HepG2 (cell line): ENCODE measurements around the gene NUSAP1. TPM values are rescaled to one million over a fixed set of nuclear protein-coding genes. Genes with fewer than 3 reads are reported as not detected.

Experiments used
- ATAC-seq: fragments of 200-7000 bp; cut with Tn5 transposase; 3 replicates; pipeline ENCODE4 v1.9.1; 2020; ENCODE audit warnings: mild to moderate bottlenecking, moderate library complexity
- BruUV-seq: library from RNA; stranded (reverse); fragments of 400-500 nt; replicated peaks from 2 replicates; lab custom pipeline; 2021; lab: Mats Ljungman, UMichigan
- CTCF ChIA-PET: fragments of 300-600 bp; formaldehyde crosslinking; extraction: SDS; loops from one replicate; lab custom pipeline; 2021; ENCODE audit warnings: low total read pairs, inconsistent platforms, low intra/inter-chr PET ratio; lab: Yijun Ruan, JAX
- POLR2A ChIA-PET: fragments of 350-600 bp; sonication (Branson Sonifier 250); formaldehyde crosslinking; loops from one replicate; lab custom pipeline; 2020; ENCODE audit warnings: antibody characterized with exemption, inconsistent platforms; lab: Yijun Ruan, JAX
- DNase-seq: peaks from one replicate; pipeline ENCODE4 v3.0.0-alpha.2; 2015; ENCODE audit warnings: low spot score
- FAIRE-seq: peaks from 3 replicates; lab custom pipeline; 2011; peaks lifted over from hg19 to GRCh38; lab: Jason Lieb, UNC
- H2AFZ ChIP-seq: one replicate; pipeline ENCODE4 v1.6.1; 2011; ENCODE audit warnings: low read length, inconsistent platforms
- H3K27ac ChIP-seq: fragments of 300-600 bp; 3 replicates; pipeline ENCODE4 v1.8.0; 2011; ENCODE audit warnings: mixed run types, mild to moderate bottlenecking, mixed read lengths, low read length, inconsistent platforms; ENCODE audit not compliant: insufficient read depth; ENCODE audit errors: extremely low read length
- H3K27me3 ChIP-seq, 2 experiments: fragments of 200-600 bp in 1 of 2; 2 replicates in 1 of 2; 3 replicates in 1 of 2; pipeline versions ENCODE4 v1.6.0 to v1.8.0; 2011; ENCODE audit warnings: low read length in 2 of 2, mild to moderate bottlenecking in 2 of 2, moderate library complexity in 2 of 2, inconsistent platforms in 1 of 2; ENCODE audit not compliant: insufficient read depth in 2 of 2, control insufficient read depth in 1 of 2
- H3K36me3 ChIP-seq, 2 experiments: fragments of 200-600 bp in 1 of 2; replicated peaks in 1 of 2; 2 replicates in 1 of 2; 3 replicates in 1 of 2; pipeline versions ENCODE4 v1.5.1 to v1.8.0; 2011; ENCODE audit warnings: low read length in 2 of 2, inconsistent platforms in 1 of 2; ENCODE audit not compliant: insufficient read depth in 2 of 2, control insufficient read depth in 1 of 2
- H3K4me1 ChIP-seq: 2 replicates; pipeline ENCODE4 v1.5.1; 2012; ENCODE audit warnings: low read length, inconsistent platforms; ENCODE audit not compliant: insufficient read depth
- H3K4me2 ChIP-seq: 2 replicates; pipeline ENCODE4 v1.6.0; 2011; ENCODE audit warnings: low read depth, low read length, inconsistent platforms
- H3K4me3 ChIP-seq, 3 experiments: fragments of 200-600 bp in 1 of 3; sonication (generic), shearing (Covaris generic) in 1 of 3; replicated peaks in 1 of 3; 2 replicates each; pipeline ENCODE4 v1.5.1; 2011 to 2016; ENCODE audit warnings: low read length in 3 of 3, inconsistent platforms in 2 of 3, low read depth in 2 of 3, mild to moderate bottlenecking in 2 of 3, control low read depth in 1 of 3, mixed read lengths in 1 of 3; ENCODE audit not compliant: insufficient read depth in 1 of 3
- H3K79me2 ChIP-seq: one replicate; pipeline ENCODE4 v1.6.1; 2011; ENCODE audit warnings: low read length, inconsistent platforms; ENCODE audit not compliant: insufficient read depth
- H3K9ac ChIP-seq: 2 replicates; pipeline ENCODE4 v1.6.0; 2011; ENCODE audit warnings: mild to moderate bottlenecking, low read depth, low read length, inconsistent platforms; ENCODE audit not compliant: insufficient read depth
- H3K9me3 ChIP-seq: 2 replicates; pipeline ENCODE4 v1.5.1; 2012; ENCODE audit warnings: mild to moderate bottlenecking, low read length
- H4K20me1 ChIP-seq: 2 replicates; pipeline ENCODE4 v1.6.0; 2011; ENCODE audit warnings: inconsistent platforms, mild to moderate bottlenecking, low read length, moderate library complexity; ENCODE audit not compliant: insufficient read depth
- IKZF1 ChIP-seq: fragments of 450-650 bp; IDR thresholded peaks from 2 replicates; pipeline ENCODE4 v1.7.1; 2016
- PHF5A ChIP-seq: IDR thresholded peaks from one replicate; pipeline ENCODE4 v1.6.1; 2018; ENCODE audit warnings: low read depth, missing genetic modification reagents; ENCODE audit not compliant: unreplicated experiment
- RAD51 ChIP-seq: fragments of 450-650 bp; IDR thresholded peaks from 2 replicates; pipeline ENCODE4 v1.6.1; 2016; ENCODE audit warnings: borderline replicate concordance
- TCF7L2 ChIP-seq: IDR thresholded peaks from 2 replicates; pipeline ENCODE4 v1.6.1; 2011; ENCODE audit warnings: mild to moderate bottlenecking, low read depth, low read length, moderate library complexity
- ZBTB38 ChIP-seq: sonication (generic); formaldehyde crosslinking; IDR thresholded peaks from 2 replicates; pipeline ENCODE4 v1.5.1; 2020; ENCODE audit warnings: mild to moderate bottlenecking, missing genetic modification reagents
- ZNF274 ChIP-seq: sonication (generic); formaldehyde crosslinking; IDR thresholded peaks from 2 replicates; pipeline ENCODE4 v1.5.1; 2020; ENCODE audit warnings: mild to moderate bottlenecking, missing genetic modification reagents
- WGBS: methylation state at CpG from one replicate; pipeline ENCODE4 v1.1.6; 2017; ENCODE audit warnings: low lambda C conversion rate; 5-methylcytosine and 5-hydroxymethylcytosine counted together
- in situ Hi-C: cut with HindIII; loops from 2 replicates; pipeline ENCODE4 v1.10.0; 2017; ENCODE audit warnings: low pct_unique_long_range_greater_than_20kb; ENCODE audit not compliant: extremely low pct_ligation_motif_present
- intact Hi-C: fragments of 100-400 bp; cut with micrococcal nuclease; formaldehyde crosslinking; loops from one replicate; pipeline ENCODE4 v1.10.0; 2022; ENCODE audit not compliant: unreplicated experiment
- polyA plus RNA-seq, 8 experiments: library from polyadenylated mRNA; depleted of rRNA in 3 of 8; stranded (reverse) in 7 of 8; unstranded in 1 of 8; fragments of >200 nt; fragmentation: Illumina TruSeq in 4 of 8; extraction: Trizol in 4 of 8; gene quantifications; 2 replicates each; pipeline versions ENCODE4 v1.2.1 to v1.2.3, GENCODE V29; 2011 to 2016; ENCODE audit warnings: low read depth in 4 of 8, missing spikeins in 1 of 8, mixed read lengths in 1 of 8; ENCODE audit not compliant: insufficient read depth in 1 of 8
- total RNA-seq, 5 experiments: library from RNA; depleted of rRNA; stranded (reverse); fragments of >200 nt; fragmentation: Illumina TruSeq; extraction: Trizol; gene quantifications; 2 replicates each; pipeline ENCODE4 v1.2.3, GENCODE V29; 2016; ENCODE audit warnings: low read depth in 1 of 5
- TF ChIP-seq, protein P1 (sequence below): sonication (generic); formaldehyde crosslinking; IDR thresholded peaks from 2 replicates; pipeline ENCODE4 v1.8.0; 2022; ENCODE audit warnings: missing genetic modification reagents, mild to moderate bottlenecking, moderate library complexity, borderline replicate concordance
- TF ChIP-seq, protein P2 (sequence below): sonication (generic); formaldehyde crosslinking; IDR thresholded peaks from 2 replicates; pipeline ENCODE4 v1.8.0; 2022; ENCODE audit warnings: mild to moderate bottlenecking, missing genetic modification reagents, moderate library complexity

Gene NUSAP1
- total and polyA plus RNA-seq, 2 of the 13 experiments (the other 11 are each of a cell fraction or from before 2014, with no cell fraction given): 59.5 to 106 TPM

- 97% methylated on average over 5 of the region's 5 CpGs for WGBS
- CTCF ChIA-PET: no interaction called here
These were observed 7.6 kb downstream of the NUSAP1 start for GRCh38 chr15:41340189-41340695.

More at GRCh38 chr15:41340189-41340695, 7.6 kb downstream of the NUSAP1 start:
- FAIRE-seq (no peak), DNase-seq (no peak), ATAC-seq (no peak)
- H3K9me3 ChIP-seq: no peaks in the 10 kb centered on the region
- no peaks in the 10 kb centered on the region for H4K20me1 ChIP-seq
- peaks cover 11 to 56% of the 10 kb centered on the region in 2 experiments for H3K36me3 ChIP-seq
- H3K79me2 ChIP-seq: peaks cover 50% of the 10 kb centered on the region
- no peak overlapping the region for H3K27ac ChIP-seq
- TF ChIP-seq ZNF274 (CRISPR knock-in tag) (no peak), IKZF1 (no peak), RAD51 (no peak), TCF7L2 (no peak), PHF5A (no peak), ZBTB38 (CRISPR knock-in tag) (no peak)
- TF ChIP-seq, protein P1, sequence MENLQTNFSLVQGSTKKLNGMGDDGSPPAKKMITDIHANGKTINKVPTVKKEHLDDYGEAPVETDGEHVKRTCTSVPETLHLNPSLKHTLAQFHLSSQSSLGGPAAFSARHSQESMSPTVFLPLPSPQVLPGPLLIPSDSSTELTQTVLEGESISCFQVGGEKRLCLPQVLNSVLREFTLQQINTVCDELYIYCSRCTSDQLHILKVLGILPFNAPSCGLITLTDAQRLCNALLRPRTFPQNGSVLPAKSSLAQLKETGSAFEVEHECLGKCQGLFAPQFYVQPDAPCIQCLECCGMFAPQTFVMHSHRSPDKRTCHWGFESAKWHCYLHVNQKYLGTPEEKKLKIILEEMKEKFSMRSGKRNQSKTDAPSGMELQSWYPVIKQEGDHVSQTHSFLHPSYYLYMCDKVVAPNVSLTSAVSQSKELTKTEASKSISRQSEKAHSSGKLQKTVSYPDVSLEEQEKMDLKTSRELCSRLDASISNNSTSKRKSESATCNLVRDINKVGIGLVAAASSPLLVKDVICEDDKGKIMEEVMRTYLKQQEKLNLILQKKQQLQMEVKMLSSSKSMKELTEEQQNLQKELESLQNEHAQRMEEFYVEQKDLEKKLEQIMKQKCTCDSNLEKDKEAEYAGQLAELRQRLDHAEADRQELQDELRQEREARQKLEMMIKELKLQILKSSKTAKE (CRISPR knock-in tag): no peak
- TF ChIP-seq, protein P2, sequence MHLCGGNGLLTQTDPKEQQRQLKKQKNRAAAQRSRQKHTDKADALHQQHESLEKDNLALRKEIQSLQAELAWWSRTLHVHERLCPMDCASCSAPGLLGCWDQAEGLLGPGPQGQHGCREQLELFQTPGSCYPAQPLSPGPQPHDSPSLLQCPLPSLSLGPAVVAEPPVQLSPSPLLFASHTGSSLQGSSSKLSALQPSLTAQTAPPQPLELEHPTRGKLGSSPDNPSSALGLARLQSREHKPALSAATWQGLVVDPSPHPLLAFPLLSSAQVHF (CRISPR knock-in tag): no peak
- no TSS peak for BruUV-seq
- H3K9ac ChIP-seq: no peak overlapping the region
- POLR2A ChIA-PET: no interaction called here
- H3K27me3 ChIP-seq: no peaks in the 10 kb centered on the region
- no peak overlapping the region for H3K4me2 ChIP-seq
- no peak overlapping the region for H2AFZ ChIP-seq
- H3K4me1 ChIP-seq: peaks cover 30% of the 10 kb centered on the region
- H3K4me3 ChIP-seq: no peak overlapping the region
- intact Hi-C loops: no loop called here
- in situ Hi-C loops: no loop called here
